Left lung (tissue), 10 donors: ENCODE measurements around the gene PET100. TPM values are rescaled to one million over a fixed set of nuclear protein-coding genes. Genes with fewer than 3 reads are reported as not detected.

Experiments
- ATAC-seq: fragments of 200-7000 bp; cut with Tn5 transposase; one replicate; pipeline ENCODE4 v1.9.1; 2020; ENCODE audit warnings: moderate library complexity
- DNase-seq, 4 donors: peaks; one replicate each; pipeline ENCODE4 v3.0.0-alpha.2; 2013 to 2020
- H3K27ac ChIP-seq, 2 donors: fragments of 200-600 bp; sonication (generic) in 1 of 2; one replicate each; pipeline versions ENCODE4 v1.5.0 to v1.8.0; 2020 to 2021
- H3K27me3 ChIP-seq, 2 donors: fragments of 200-600 bp; sonication (generic) in 1 of 2; one replicate each; pipeline versions ENCODE4 v1.5.0 to v1.8.0; 2020 to 2021
- H3K36me3 ChIP-seq, 2 donors: fragments of 200-600 bp; sonication (generic) in 1 of 2; one replicate each; pipeline versions ENCODE4 v1.5.0 to v1.8.0; 2020 to 2021
- H3K4me1 ChIP-seq, 2 donors: fragments of 200-600 bp; one replicate each; pipeline ENCODE4 v1.8.0; 2021
- H3K4me3 ChIP-seq, 2 donors: fragments of 200-600 bp; sonication (generic) in 1 of 2; one replicate each; pipeline versions ENCODE4 v1.5.0 to v1.8.0; 2020 to 2021; ENCODE audit warnings: mild to moderate bottlenecking in 1 of 2
- H3K9me3 ChIP-seq, 2 donors: fragments of 200-600 bp; sonication (generic) in 1 of 2; one replicate each; pipeline versions ENCODE4 v1.5.0 to v1.8.0; 2020 to 2021
- intact Hi-C, 2 donors: fragments of 100-400 bp; cut with DNase I; formaldehyde crosslinking; loops; one replicate each; pipeline versions ENCODE4 v1.11.2 to v1.14.2; 2022
- polyA plus RNA-seq, 6 donors: library from polyadenylated mRNA; unstranded; fragments of 120-200 nt; gene quantifications; one replicate each; pipeline ENCODE4 v1.2.1, GENCODE V29; 2013; ENCODE audit not compliant: insufficient read length in 6 of 6
- total RNA-seq, 2 donors: library from RNA; stranded (reverse); fragmentation: NEBNext Ultra II Directional; extraction: Animal tissue kit (Norgen Biotek cat#: 25700); gene quantifications; one replicate each; pipeline ENCODE4 v1.2.1, GENCODE V29; 2021
- TF ChIP-seq, protein P1 (sequence below), 2 donors: fragments of 200-600 bp; sonication (generic) in 1 of 2; IDR thresholded peaks; one replicate each; pipeline versions ENCODE4 v1.5.0 to v1.8.0; 2021; ENCODE audit warnings: antibody characterized with exemption in 2 of 2
- donor health status: DM: no; HTN: yes; CAD: no.
- donor health status: DM: no; HTN: no; CAD: no.

Gene PET100
- total and polyA plus RNA-seq, 8 donors = 82.8 to 111 (median 97.7) TPM

GRCh38 chr19:7612282-7613274 is 17.0 kb upstream of the PET100 start:
- TF ChIP-seq, protein P1, sequence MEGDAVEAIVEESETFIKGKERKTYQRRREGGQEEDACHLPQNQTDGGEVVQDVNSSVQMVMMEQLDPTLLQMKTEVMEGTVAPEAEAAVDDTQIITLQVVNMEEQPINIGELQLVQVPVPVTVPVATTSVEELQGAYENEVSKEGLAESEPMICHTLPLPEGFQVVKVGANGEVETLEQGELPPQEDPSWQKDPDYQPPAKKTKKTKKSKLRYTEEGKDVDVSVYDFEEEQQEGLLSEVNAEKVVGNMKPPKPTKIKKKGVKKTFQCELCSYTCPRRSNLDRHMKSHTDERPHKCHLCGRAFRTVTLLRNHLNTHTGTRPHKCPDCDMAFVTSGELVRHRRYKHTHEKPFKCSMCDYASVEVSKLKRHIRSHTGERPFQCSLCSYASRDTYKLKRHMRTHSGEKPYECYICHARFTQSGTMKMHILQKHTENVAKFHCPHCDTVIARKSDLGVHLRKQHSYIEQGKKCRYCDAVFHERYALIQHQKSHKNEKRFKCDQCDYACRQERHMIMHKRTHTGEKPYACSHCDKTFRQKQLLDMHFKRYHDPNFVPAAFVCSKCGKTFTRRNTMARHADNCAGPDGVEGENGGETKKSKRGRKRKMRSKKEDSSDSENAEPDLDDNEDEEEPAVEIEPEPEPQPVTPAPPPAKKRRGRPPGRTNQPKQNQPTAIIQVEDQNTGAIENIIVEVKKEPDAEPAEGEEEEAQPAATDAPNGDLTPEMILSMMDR (IDR thresholded peaks at IDR 0.05) = no peak
- H3K27ac ChIP-seq = no peak overlapping the region
- H3K4me3 ChIP-seq = no peak overlapping the region
- intact Hi-C loops = no loop called here
- ATAC-seq = no peak
- no peak for DNase-seq
- no peaks in the 10 kb centered on the region for H3K9me3 ChIP-seq
- H3K4me1 ChIP-seq = peaks cover 0 to 3% of the 10 kb centered on the region in 2 donors
- no peaks in the 10 kb centered on the region for H3K27me3 ChIP-seq
- peaks cover 0 to 24% of the 10 kb centered on the region in 2 donors for H3K36me3 ChIP-seq

- ATAC-seq (no peak), DNase-seq (no peak)
- TF ChIP-seq, protein P1 (IDR thresholded peaks at IDR 0.05) = no peak
- H3K9me3 ChIP-seq = no peaks in the 10 kb centered on the region
- H3K27me3 ChIP-seq = no peaks in the 10 kb centered on the region
- H3K4me1 ChIP-seq = peaks cover 0 to 20% of the 10 kb centered on the region in 2 donors
- no peak overlapping the region for H3K4me3 ChIP-seq
- H3K36me3 ChIP-seq = peaks cover 0 to 49% of the 10 kb centered on the region in 2 donors
- intact Hi-C loops = no loop called here
- H3K27ac ChIP-seq = no peak overlapping the region
These were observed 14.5 kb upstream of the PET100 start for GRCh38 chr19:7614859-7615741.

- H3K27me3 ChIP-seq = no peaks in the 10 kb centered on the region
- TF ChIP-seq, protein P1 (IDR thresholded peaks at IDR 0.05) = no peak
- DNase-seq = peak in 1 of 4 donors; percentile 54
- H3K36me3 ChIP-seq = peaks cover 0 to 52% of the 10 kb centered on the region in 2 donors
- peaks cover 0 to 26% of the 10 kb centered on the region in 2 donors for H3K4me1 ChIP-seq
- H3K4me3 ChIP-seq = no peak overlapping the region
- H3K9me3 ChIP-seq = no peaks in the 10 kb centered on the region
- ATAC-seq = no peak
- intact Hi-C loops = no loop called here
- peak overlapping the region in 1 of 2 donors; percentile 77 for H3K27ac ChIP-seq
These were observed 12.4 kb upstream of the PET100 start for GRCh38 chr19:7617172-7617571.

- ATAC-seq (no peak), DNase-seq (peak in 1 of 4 donors; percentile 79)
- Histone ChIP-seq H3K36me3 (peaks cover 0 to 57% of the 10 kb centered on the region in 2 donors), H3K27ac (peak overlapping the region; percentile 77 to 83), H3K4me1 (peaks cover 0 to 26% of the 10 kb centered on the region in 2 donors), H3K27me3 (no peaks in the 10 kb centered on the region), H3K9me3 (no peaks in the 10 kb centered on the region), H3K4me3 (no peak overlapping the region)
- TF ChIP-seq, protein P1 (IDR thresholded peaks at IDR 0.05) = no peak
- intact Hi-C loops = no loop called here
These were observed 11.9 kb upstream of the PET100 start for GRCh38 chr19:7617735-7618134.
